SKM-1 treated with dmso at 0.1 percent for 144 hours (cell line): ENCODE data around the gene TBL1X.

Experiments
- DNase-seq: peaks from one replicate; lab custom pipeline; 2025; ENCODE audit not compliant: unreplicated experiment; lab: John Stamatoyannopoulos, UW

The TBL1X gene

GRCh38 chrX:9494771-9495170 is 29.9 kb downstream of the TBL1X start:
- DNase-seq, result no peak

GRCh38 chrX:9495496-9495895 is 30.6 kb downstream of the TBL1X start:
- DNase-seq, result no peak

GRCh38 chrX:9498236-9498635 is 33.4 kb downstream of the TBL1X start:
- no peak for DNase-seq

GRCh38 chrX:9500584-9500983 is 35.7 kb downstream of the TBL1X start:
- DNase-seq, result no peak

DNA sequence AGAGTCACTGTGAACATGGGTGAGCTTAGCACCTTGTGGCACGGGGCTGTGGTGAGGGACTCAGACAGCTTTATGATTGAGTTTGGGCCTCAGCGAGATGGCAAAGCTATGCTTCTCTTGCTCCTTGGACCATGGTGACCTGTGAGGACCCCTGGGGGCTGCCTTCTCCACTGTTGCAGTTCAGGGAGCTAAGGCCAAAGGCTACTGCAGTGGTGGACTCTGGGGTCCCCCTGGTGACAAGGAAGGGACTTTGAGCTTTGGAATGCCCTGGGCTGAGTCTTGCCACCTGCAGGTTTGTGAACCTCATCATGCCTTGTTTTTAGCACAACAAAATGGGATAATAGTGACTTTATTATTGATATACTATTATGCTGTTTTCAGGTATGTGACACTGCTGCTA is 36.5 kb downstream of the TBL1X start:
- DNase-seq, result no peak

- DNase-seq, result no peak
These were observed 38.4 kb downstream of the TBL1X start for GRCh38 chrX:9503261-9503660.

DNA sequence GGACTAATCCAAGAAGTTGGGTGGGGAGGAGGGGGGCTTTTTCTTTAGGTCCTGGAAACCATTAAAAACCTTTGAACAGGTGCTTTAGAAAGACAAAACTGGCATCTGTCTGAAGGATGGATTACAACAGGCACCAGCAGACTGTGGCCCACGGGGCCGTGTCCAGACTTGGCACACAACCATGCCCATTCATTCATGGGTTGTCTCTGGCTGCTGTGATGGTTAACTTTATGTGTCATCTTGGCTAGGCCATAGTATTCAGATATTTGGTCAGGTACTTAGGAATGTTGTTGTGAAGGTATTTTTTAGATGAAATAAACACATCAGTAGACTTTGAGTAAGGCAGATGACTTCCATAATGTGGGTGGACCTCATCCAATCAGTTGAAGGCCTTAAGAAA is 45.5 kb downstream of the TBL1X start:
- DNase-seq, result no peak

DNA sequence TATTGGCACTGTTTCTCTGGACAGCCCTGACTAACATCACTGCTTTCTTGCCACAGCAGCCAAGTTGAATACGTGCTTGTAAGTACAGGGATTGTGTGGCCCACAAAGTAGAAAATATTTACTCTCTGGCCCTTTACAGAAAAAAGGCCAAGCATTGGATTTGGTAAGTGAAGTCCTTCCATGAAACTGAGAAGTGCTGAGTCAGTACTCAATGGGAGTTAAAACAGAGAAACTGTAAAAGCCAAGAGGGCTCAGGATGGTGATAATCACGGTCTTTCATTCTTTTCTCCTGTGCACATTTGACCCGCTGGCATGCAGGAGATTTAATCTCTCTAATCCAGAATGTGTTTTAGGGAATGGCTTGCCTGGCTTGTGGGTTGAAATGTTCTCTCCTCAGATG is 46.1 kb downstream of the TBL1X start:
- DNase-seq, result no peak

DNA sequence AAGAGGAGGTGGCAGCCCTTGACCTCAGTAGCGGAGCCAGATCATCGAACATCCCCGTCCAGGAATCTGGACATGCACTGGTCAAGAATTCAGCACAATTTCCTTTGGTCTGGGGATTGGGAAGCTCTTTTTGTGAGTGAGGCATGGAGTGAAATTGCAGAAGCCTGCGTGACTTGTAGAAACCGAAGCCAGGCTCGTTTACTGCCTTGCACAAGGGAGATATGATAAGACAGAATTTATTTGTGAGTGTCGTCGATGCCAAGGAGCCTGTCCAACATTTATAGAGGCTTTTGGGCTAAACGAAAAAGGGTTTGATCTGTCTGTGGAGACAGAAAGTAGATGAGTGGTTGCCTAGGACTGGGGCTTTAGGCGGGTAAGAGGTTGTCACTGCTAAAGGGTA is 50.6 kb downstream of the TBL1X start:
- no peak for DNase-seq

DNA sequence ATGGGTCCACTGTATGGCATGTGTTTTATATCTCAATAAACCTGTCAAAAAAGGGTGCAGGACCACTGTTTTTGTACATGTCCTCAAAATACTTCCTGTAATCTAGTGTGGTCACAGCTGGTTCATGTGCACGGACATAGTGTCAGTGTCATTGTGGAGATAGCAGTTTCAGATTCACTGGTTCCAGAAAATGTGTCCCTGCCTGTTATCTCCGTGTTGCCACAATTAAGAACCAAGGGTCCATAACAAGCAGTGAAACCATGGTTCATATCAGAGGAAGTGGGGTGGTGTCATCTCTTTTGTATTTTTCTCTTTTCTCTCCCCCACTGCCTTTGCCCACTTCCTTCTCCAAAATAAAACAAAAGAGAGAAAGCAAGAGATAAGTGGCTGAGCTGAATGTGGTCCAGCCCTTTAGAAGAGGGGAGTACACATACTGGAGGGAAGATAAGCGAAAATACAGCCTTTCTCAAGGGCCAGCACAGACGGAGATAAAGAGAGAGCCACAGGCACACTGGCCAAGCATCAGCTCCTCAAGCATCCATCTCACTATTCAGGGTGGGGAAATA is 51.2 kb downstream of the TBL1X start:
- no peak for DNase-seq

GRCh38 chrX:9516635-9517034 is 51.8 kb downstream of the TBL1X start:
- no peak for DNase-seq

DNA sequence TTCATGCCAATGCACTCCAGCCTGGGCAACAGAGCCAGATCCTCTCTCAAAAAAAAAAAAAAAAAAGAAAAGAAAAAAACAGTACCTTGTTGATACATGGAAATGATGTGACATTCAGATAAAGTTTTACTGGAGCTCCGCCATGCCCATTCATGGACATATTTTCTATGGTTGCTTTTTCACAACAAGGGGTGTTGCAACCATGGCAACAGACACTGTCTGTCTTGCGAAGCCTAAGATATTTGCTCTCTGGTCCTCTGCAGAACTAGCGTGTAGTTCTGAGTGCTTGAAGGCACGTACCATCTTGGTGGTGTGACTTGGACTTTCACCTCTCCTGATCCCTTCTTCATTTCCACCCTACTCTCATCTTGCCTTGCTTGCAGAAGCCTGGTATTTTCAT is 53.2 kb downstream of the TBL1X start:
- DNase-seq, result no peak

- DNase-seq, result no peak
These were observed 54.0 kb downstream of the TBL1X start for GRCh38 chrX:9518889-9519288.

DNA sequence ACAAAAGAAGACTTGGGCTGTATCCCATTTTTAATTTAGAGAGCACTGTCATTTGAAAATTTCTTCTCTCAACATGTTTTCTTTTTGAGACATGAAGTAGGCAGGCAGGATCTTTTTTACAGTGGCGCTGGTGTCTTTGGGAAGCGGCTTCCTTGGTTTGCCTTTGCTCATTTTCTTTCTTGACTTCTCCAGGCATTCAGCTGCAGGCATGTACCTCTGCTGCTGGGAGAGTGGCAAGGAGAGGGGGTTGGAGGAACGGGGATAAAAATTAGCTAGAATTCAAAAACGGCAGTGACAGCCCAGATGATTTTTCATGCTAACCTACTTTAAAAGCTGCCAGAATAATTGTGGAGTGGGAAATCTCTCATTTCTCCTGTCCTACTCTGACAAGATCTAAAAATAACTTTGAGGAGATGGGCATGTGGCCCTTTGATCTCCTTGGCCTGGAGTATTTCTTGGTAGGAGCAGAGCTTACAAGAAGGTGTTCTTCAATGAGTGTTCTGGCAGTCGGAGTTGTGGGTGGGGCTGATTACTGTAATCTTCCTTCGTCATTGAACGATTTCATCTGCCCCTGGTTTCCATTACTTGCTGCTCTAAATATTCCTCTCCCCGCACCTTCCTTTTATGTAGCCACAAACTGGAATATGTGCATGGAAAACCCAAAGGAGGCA is 54.8 kb downstream of the TBL1X start:
- no peak for DNase-seq

DNA sequence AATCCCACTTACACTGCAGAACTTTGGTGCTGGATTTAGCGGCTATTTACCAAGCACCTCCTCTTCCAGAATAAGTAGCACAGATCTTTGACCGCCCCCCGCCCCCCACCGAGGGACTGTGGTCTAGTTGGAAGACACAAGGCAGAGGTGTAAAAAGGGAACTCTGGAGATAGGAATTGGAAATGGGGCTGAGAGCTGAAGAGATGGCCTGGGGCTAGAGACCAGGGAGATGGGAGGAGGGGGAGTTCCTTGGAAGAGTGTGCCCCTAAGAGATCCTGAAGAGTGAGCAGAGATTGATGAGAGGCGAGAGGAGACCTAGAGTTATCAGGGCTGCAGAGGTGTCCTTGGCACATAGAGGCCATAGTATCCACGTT is 55.3 kb downstream of the TBL1X start:
- no peak for DNase-seq

DNA sequence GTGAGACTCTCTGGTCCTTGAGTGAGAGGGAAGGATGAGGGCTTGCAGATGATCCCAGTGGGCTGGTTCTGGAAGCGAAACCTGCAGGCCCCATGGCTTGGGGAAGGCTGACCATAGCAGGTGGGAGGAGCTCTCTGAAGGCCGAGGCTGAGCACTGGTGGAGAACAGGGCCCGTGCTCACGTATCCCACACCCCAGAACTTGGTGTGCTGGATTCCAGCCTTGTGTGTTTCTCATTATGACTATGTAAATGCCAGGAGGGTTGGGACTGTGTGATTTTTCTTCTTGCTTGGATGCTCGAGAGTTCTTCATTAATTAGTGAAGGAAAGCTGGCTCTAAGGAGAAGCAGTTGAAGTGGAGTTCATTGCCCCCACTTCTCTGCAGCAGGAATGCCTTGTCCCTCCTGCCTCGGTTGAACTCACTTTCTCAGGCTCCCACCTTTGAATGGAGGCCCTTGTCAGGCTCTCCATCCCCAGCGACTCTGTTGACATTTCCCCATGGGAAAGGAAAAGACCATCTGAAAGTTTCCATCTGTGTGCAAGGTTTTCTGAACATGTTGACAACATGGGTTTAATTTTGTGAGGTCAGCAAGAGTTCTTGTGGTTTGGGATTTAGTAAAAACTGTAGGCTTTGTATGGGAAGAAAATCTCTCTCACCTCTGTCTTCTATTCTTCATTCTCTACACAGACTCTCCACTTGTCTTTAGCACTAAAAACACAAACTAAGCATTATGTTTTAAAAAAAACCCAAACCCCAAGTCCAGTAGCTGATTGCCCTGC is 57.7 kb downstream of the TBL1X start:
- no peak for DNase-seq

DNA sequence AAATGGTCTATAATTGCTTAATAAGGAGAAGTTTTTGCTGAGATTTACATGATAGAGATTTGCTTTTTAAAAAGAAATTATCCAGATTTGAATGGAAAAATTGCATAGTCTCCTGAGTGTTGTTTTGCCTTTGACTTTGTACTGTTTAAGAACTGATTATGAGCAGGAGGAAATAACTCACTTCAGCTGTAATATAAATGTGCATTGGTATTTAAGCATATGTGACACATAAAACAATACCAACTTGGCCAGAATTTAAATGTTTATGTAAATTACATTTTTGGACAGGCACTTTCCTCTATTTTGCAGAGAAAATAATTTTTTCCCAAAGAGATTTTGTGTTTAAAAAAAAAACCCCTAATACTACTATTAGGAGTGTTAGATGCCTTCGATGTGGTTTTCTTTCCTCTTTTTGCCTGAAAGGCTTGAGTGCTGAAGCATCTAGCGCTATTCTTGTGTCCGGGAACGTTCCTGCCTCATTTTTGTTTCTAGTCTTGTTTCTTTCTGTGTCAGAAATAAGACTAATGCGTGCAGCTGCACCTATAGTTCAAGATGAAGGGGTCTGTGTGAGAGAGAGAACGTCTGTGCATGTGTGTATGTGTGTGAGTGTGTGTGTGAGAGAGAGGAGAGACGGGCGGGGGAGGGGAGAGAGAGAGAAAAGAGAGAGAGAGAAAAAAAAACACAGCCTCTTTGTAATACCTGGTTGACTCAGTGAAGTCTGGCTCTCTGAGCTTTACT is 60.8 kb downstream of the TBL1X start:
- DNase-seq, result no peak

DNA sequence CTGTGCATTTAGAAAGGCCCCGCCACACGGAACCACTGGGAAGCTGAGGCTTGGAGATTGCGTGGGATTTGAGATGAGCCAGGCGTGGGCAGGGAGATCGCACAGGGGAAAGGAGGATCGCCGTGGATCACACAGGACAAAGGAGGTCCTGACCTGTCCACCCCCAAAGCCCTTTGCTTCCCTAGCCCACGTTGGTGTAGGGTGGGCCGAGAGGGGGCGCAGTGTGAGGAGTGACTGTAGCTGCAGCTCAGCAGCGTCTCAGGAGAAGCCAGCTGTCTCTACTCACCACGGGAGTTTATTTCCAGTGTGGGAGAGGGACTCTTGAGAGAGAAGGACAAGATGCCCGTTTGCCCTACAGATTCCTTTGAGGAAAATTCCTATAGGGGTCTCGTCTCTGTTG is 62.1 kb downstream of the TBL1X start:
- no peak for DNase-seq

- DNase-seq, result no peak
These were observed 63.6 kb downstream of the TBL1X start for GRCh38 chrX:9528498-9528897.

- DNase-seq, result no peak
These were observed 64.4 kb downstream of the TBL1X start for GRCh38 chrX:9529223-9529622.

GRCh38 chrX:9530848-9531274 is 66.0 kb downstream of the TBL1X start:
- DNase-seq, result no peak

DNA sequence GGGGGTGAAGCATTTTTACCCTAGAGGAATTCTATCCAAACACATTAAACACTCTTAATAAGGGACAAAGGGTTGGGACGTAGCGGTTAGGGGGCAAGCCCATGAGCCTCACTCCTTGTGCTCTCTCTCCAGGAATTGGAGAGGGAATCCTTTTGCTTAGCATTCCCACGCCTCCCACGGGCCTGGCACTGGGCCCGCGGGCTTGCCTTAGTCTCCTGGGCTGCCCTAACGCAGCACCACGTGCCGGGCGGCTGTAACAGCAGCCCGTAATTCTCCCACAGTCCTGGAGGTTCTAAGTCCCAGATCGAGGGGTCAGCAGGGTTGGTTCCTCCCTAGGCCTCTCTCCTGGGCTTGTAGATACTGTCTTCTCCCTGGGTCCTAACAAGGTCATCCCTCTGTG is 67.5 kb downstream of the TBL1X start:
- no peak for DNase-seq
